ENCODE measurements around the gene SLC47A1.
"Not testable (repeated sequence)": the region's sequence is repeated elsewhere in the genome, so short reads cannot be mapped to it uniquely, and the experiment has no call there.

The SLC47A1 gene

DNA sequence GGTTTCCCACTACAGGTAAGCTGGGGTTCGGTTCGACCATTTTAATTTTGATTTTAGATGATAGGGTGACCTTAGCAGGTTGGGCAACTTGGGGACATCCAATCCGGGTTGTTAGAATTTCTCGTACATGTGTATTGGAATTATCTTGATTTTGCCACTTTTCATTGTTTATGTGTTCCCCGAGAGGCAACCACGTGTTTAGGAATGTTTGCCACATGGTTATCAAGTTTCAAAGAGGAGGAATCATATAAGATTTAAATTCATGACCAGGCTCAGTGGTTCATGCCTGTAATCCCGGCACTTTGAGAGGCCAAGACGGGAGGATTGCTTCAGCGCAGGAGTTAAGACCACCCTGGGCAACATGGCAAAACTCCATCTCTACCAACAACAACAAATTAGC, 10.0 kb upstream of the SLC47A1 start:
- Histone ChIP-seq H3K79me2 (ENCODE audit: insufficient read depth, low read depth) (no peaks in the 10 kb centered on the region), H2AFZ (ENCODE audit: low read depth) (no peak overlapping the region), H4K20me1 (ENCODE audit: insufficient read depth) (no peaks in the 10 kb centered on the region), H3K4me1 (ENCODE audit: low read depth, poor library complexity, severe bottlenecking) (no peaks in the 10 kb centered on the region), H3K9ac (no peak overlapping the region), H3K4me2 (no peak overlapping the region), H3K36me3 (ENCODE audit: insufficient read depth) (no peaks in the 10 kb centered on the region), H3K4me3 (IDR thresholded peaks at IDR 0.05; ENCODE audit: insufficient read depth, low read depth, low read length) (no peak overlapping the region), H3K27me3 (ENCODE audit: insufficient read depth, low read depth) (no peaks in the 10 kb centered on the region), H3K27ac (no peak overlapping the region)
- TF ChIP-seq, protein P1, sequence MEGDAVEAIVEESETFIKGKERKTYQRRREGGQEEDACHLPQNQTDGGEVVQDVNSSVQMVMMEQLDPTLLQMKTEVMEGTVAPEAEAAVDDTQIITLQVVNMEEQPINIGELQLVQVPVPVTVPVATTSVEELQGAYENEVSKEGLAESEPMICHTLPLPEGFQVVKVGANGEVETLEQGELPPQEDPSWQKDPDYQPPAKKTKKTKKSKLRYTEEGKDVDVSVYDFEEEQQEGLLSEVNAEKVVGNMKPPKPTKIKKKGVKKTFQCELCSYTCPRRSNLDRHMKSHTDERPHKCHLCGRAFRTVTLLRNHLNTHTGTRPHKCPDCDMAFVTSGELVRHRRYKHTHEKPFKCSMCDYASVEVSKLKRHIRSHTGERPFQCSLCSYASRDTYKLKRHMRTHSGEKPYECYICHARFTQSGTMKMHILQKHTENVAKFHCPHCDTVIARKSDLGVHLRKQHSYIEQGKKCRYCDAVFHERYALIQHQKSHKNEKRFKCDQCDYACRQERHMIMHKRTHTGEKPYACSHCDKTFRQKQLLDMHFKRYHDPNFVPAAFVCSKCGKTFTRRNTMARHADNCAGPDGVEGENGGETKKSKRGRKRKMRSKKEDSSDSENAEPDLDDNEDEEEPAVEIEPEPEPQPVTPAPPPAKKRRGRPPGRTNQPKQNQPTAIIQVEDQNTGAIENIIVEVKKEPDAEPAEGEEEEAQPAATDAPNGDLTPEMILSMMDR (conservative IDR thresholded peaks at IDR 0.05; ENCODE audit: low read depth, low read length) = no peak

DNA sequence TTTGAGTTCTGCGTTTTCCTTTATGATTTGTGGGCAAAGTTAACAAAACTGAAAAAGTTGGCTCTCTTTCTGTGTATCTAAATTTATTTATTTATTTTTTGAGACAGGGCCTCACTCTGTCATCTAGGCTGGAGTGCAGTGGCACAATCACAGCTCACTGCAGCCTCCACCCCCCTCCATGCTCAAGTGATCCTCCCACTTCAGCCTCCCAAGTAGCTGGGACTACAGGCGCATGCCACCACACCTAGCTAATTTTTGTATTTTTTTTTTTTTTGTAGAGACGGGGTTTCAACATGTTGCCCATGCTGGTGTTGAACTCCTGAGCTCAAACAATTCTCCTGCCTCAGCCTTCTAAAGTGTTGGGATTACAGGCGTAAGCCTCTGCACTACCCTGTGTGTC, 6.7 kb upstream of the SLC47A1 start:
- H3K4me2 ChIP-seq; H3K36me3 ChIP-seq (ENCODE audit: insufficient read depth); H3K4me3 ChIP-seq (IDR thresholded peaks at IDR 0.05; ENCODE audit: insufficient read depth, low read depth, low read length); H3K27ac ChIP-seq; H3K79me2 ChIP-seq (ENCODE audit: insufficient read depth, low read depth); H3K9ac ChIP-seq; H2AFZ ChIP-seq (ENCODE audit: low read depth); H3K27me3 ChIP-seq (ENCODE audit: insufficient read depth, low read depth); H3K4me1 ChIP-seq (ENCODE audit: low read depth, poor library complexity, severe bottlenecking); H4K20me1 ChIP-seq (ENCODE audit: insufficient read depth): not testable (repeated sequence)

DNA sequence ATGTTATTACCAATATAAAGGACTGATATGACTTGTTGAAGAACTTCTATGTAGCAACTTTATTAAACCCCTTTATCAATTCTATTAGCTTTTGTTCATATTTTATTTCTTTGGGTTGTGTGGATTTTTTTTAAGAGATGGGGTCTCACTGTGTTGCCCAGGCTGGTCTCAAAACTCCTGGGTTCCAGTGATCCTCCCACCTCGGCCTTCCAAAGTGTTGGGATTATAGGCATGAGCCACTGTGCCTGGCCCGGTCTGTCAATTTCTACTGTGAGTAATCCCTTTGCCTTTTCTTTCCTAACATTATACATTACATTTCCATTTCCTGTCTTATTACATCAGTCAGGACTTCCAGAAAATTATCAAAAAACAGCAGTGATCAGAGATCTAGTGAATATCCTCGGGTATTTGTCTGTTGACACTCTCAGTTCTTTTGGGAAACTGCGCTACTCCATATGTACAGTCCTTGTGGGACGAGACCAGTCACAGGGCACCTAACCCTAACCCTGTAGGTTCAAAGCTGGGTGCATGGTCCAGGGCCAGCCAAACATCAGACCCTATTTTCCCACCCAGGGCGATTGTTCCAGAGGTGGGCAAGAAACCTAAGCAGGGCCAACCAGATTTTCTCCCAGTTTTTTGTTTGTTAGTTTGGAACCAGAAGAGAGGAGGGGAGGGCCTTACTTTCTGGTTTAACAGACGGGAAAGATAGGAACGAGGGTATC, 1.7 kb upstream of the SLC47A1 start:
- Histone ChIP-seq H3K27me3 (ENCODE audit: insufficient read depth, low read depth) (no peaks in the 10 kb centered on the region), H3K27ac (no peak overlapping the region), H3K79me2 (ENCODE audit: insufficient read depth, low read depth) (no peaks in the 10 kb centered on the region), H3K36me3 (ENCODE audit: insufficient read depth) (no peaks in the 10 kb centered on the region), H3K4me2 (no peak overlapping the region), H2AFZ (ENCODE audit: low read depth) (no peak overlapping the region), H4K20me1 (ENCODE audit: insufficient read depth) (no peaks in the 10 kb centered on the region), H3K4me3 (IDR thresholded peaks at IDR 0.05; ENCODE audit: insufficient read depth, low read depth, low read length) (no peak overlapping the region), H3K4me1 (ENCODE audit: low read depth, poor library complexity, severe bottlenecking) (peaks cover 25% of the 10 kb centered on the region), H3K9ac (no peak overlapping the region)
- TF ChIP-seq, protein P1 (conservative IDR thresholded peaks at IDR 0.05; ENCODE audit: low read depth, low read length) = no peak

DNA sequence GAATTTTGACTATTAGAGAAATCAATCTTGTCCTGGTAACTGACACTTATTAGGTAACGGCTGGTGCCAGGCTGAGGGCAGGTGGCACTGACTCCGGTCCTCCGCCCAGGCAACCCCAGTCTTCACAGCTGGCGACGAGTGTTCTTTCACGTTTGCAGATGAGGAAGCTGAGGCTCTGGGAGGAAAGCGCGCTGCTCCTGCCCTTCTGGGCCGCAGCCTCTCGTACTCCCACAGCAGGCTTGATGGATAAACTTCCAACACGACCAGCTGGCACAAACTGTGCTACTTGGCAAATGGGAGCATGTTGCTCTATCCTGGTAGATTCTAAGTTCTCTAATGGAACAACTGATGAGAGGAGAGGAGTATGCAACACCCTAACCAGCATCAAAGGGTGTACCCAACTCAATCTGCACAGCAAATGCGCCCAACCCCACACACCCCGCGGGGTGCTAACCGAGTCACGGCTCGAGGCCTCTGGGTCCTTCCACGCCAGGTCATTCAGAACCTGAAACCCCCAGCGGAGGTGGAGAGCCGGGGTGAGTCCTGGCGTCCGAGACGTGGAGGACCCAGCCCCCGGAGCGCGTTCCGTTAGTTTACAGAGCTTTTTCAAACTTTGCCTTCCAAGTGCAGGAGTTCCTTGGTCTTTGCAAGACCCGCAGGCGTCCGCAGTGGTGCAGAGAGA, 477 bp upstream of the SLC47A1 start:
- H3K79me2 ChIP-seq (ENCODE audit: insufficient read depth, low read depth) = no peaks in the 10 kb centered on the region
- H3K27me3 ChIP-seq (ENCODE audit: insufficient read depth, low read depth) = no peaks in the 10 kb centered on the region
- H4K20me1 ChIP-seq (ENCODE audit: insufficient read depth) = no peaks in the 10 kb centered on the region
- H3K4me1 ChIP-seq (ENCODE audit: low read depth, poor library complexity, severe bottlenecking) = peaks cover 37% of the 10 kb centered on the region
- no peaks in the 10 kb centered on the region for H3K36me3 ChIP-seq (ENCODE audit: insufficient read depth)
- no peak overlapping the region for H3K4me3 ChIP-seq (IDR thresholded peaks at IDR 0.05; ENCODE audit: insufficient read depth, low read depth, low read length)
- no peak overlapping the region for H3K27ac ChIP-seq
- peak overlapping the region; percentile 83 for H2AFZ ChIP-seq (ENCODE audit: low read depth)
- TF ChIP-seq, protein P1 (conservative IDR thresholded peaks at IDR 0.05; ENCODE audit: low read depth, low read length) = no peak
- H3K4me2 ChIP-seq = peak overlapping the region; percentile 64; the same call in 1 of the 2 replicates
- no peak overlapping the region for H3K9ac ChIP-seq

Measured in KMS-11 (cell line).